ENCODE measurements around the gene MYRF.

The MYRF gene

DNA sequence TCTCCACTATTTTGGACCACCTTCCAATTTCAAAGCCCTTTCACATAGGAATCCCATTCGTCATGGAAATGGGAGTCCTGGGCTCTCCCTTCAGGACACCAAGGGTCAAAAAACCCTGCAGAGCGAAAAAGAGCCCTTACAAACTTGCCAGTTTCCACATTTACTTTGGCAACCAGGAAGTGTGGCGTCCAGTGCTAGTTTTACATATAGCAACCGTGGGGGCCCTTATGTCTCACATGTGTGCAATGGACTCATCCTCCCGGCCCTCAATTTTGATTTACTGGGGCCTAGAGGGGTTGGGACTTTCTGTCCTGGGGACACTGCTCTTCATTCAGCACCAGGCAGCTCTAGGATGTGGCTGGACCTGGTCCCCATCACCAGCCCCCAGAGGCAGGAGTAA, 38.5 kb upstream of the MYRF start:
- TF ChIP-seq, protein P1, sequence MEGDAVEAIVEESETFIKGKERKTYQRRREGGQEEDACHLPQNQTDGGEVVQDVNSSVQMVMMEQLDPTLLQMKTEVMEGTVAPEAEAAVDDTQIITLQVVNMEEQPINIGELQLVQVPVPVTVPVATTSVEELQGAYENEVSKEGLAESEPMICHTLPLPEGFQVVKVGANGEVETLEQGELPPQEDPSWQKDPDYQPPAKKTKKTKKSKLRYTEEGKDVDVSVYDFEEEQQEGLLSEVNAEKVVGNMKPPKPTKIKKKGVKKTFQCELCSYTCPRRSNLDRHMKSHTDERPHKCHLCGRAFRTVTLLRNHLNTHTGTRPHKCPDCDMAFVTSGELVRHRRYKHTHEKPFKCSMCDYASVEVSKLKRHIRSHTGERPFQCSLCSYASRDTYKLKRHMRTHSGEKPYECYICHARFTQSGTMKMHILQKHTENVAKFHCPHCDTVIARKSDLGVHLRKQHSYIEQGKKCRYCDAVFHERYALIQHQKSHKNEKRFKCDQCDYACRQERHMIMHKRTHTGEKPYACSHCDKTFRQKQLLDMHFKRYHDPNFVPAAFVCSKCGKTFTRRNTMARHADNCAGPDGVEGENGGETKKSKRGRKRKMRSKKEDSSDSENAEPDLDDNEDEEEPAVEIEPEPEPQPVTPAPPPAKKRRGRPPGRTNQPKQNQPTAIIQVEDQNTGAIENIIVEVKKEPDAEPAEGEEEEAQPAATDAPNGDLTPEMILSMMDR (IDR thresholded peaks at IDR 0.05; ENCODE audit: low read depth, low read length): no peak
- no peak overlapping the region for H3K4me3 ChIP-seq (ENCODE audit: low read depth, low read length)
- no peak for DNase-seq (ENCODE audit: low read depth, low spot score)
- in situ Hi-C loops (cut with HindIII; ENCODE audit: low sequenced_read_pairs): no loop called here

DNA sequence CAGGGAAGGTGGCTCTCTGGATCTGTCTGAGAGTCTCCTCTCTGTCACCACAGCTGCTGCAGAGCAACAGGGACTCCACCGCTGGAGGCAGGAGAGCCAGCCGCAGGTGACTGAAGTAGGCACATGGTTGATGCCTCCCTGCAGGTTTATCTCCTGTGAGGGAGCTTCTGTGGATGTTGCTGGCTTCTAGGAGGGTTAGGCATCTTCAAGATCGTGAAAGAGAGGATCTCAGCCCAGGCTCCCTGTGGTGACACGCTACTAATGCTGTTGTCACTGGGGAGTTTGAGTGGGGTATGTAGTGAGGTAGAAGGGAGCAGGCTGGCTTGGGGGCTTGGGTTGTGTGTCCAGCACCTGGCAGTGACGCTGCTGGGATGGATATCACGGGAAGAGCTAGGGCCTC, 38.1 kb upstream of the MYRF start:
- TF ChIP-seq, protein P1 (IDR thresholded peaks at IDR 0.05; ENCODE audit: low read depth, low read length): no peak

DNA sequence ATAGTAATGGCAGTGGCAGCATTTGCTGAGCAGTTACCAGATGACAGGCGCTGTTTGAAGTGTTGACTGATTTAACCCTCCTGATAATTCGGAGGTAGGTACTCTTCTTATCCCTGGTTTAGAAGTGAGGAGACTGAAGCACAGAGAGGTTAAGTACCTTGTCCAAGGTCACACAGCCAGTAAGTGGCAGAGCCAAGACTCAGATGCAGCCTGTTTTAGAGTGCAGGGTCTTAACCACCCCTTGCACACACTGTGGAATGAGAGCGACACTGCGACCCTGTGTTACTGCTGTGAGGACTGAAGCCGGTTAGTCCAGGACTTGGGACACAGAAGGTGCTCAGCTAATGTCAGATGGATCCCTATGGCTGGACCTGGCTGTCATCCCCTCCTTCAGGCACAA, 37.5 kb upstream of the MYRF start:
- in situ Hi-C loops (cut with HindIII; ENCODE audit: low sequenced_read_pairs): no loop called here
- H3K4me3 ChIP-seq (ENCODE audit: low read depth, low read length): no peak overlapping the region
- TF ChIP-seq, protein P1 (IDR thresholded peaks at IDR 0.05; ENCODE audit: low read depth, low read length): no peak
- DNase-seq (ENCODE audit: low read depth, low spot score): no peak

More for the DNA sequence above, 38.1 kb upstream of the MYRF start:
- in situ Hi-C loops (cut with HindIII; ENCODE audit: low sequenced_read_pairs): no loop called here
- no peak for DNase-seq (ENCODE audit: low read depth, low spot score)
- no peak overlapping the region for H3K4me3 ChIP-seq (ENCODE audit: low read depth, low read length)

DNA sequence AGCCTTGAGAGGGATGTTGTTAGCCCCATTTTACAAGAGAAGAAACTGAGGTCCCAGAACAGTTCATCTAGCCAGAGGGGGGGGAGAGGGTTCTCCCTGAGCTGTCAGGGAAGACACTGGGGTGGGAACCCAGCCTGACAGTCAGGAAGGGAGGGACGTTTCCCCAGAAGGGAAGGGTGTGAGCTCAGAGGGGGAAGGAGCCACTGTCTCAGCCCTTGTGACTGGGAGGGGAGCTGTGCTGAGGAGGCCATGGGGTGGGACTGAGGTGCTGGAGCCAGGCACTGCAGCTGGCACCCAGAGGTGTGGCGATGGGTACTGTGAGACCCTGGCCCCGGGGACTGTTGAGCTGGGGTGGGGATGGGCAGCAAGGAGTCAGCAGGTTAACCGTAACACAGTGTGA, 36.6 kb upstream of the MYRF start:
- no peak for DNase-seq (ENCODE audit: low read depth, low spot score)
- in situ Hi-C loops (cut with HindIII; ENCODE audit: low sequenced_read_pairs): no loop called here
- H3K4me3 ChIP-seq (ENCODE audit: low read depth, low read length): no peak overlapping the region
- TF ChIP-seq, protein P1 (IDR thresholded peaks at IDR 0.05; ENCODE audit: low read depth, low read length): no peak

DNA sequence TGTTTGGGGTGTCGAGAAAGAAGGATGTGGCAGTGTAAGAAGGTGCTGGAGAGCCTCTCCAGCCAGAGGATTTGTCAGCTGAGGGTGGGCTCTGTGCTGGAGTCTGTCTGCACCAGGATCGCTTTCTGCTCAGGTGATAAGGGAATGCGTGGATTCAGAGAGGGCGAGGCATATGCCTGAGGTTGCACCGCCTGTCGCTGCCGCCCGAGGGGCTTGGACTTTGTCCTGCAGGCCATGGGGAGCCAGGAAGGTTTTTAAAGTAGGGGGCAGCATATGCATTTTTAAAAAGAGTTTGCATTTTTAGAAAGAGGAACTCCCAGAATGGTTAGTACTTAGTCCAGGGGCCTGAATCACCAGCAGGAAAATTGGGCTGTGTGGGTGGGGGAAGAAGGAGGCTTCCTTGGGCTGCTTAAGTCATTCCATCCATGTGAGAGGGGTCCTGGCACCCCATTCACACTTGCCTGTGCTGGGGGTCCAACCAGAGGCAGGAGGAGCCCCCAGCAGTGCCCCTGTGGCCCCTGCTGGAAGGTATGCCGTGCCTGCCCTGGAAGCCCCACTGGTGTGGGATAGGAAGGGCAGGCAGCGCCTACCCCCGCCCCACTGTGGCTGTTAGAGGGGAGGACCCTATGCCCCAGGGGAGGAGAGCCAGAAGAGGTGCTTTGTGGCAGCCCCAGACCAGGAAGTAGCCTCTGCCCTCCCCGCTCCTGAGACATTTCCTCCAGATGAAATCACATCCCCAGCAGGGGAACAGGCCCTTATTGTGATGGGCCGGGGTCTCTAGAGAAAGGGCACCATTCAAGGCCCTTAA, 35.8 kb upstream of the MYRF start:
- in situ Hi-C loops (cut with HindIII; ENCODE audit: low sequenced_read_pairs): no loop called here
- TF ChIP-seq, protein P1 (IDR thresholded peaks at IDR 0.05; ENCODE audit: low read depth, low read length): no peak
- no peak for DNase-seq (ENCODE audit: low read depth, low spot score)
- no peak overlapping the region for H3K4me3 ChIP-seq (ENCODE audit: low read depth, low read length)

DNA sequence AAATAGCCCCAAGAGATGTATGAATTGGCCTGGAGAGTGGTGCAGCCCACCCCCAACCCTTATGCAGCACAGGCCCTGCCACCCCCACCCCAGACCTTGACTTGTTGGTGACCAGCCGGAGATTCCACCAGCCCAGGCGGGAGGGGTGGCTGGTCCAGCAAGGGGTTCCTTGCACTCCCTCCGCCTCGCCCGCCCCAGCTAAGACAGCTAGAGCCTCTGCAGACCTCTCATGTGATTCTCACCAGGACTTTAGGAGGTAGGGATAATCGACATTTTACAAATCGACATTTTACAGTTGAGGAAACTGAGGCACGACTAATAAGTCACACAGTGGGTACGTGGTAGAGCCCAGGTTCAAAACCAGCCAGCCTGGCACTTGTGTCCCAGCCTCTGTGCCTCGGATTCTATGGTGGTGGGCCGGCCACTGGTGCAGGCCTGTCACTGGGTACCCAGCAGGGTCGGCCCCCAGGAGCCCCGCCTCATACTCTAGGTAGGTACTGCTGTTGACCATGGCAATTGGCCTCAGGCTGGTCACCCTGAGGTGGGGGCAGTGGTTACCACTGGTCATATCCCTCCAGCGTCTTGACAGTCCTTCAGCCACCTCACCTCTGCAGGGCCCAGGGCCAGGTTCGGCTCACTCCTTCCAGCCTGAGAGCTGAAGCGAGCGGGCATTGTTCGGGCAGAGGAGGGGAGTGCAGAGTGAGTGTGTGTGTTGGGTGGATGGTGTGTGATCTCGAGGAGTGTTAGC, 35.0 kb upstream of the MYRF start:
- in situ Hi-C loops (cut with HindIII; ENCODE audit: low sequenced_read_pairs): no loop called here
- TF ChIP-seq, protein P1 (IDR thresholded peaks at IDR 0.05; ENCODE audit: low read depth, low read length): no peak
- no peak overlapping the region for H3K4me3 ChIP-seq (ENCODE audit: low read depth, low read length)
- DNase-seq (ENCODE audit: low read depth, low spot score): no peak

Measured in astrocyte of the spinal cord (primary cell).